Transverse colon (tissue), 4 donors: ENCODE measurements around the gene ARPP21. TPM values are rescaled to one million over a fixed set of nuclear protein-coding genes. Genes with fewer than 3 reads are reported as not detected.

Experiments used
- DNase-seq: peaks from one replicate; pipeline ENCODE4 v3.0.0-alpha.2; 2019
- H3K27ac ChIP-seq, 4 donors: fragments of 200-600 bp; sonication (generic); 2 replicates each; pipeline ENCODE4 v1.5.1; 2016 to 2018; ENCODE audit warnings: inconsistent platforms in 4 of 4
- H3K27me3 ChIP-seq: fragments of 200-600 bp; sonication (generic); 2 replicates; pipeline ENCODE4 v1.5.1; 2017; ENCODE audit warnings: inconsistent platforms
- H3K36me3 ChIP-seq, 4 donors: fragments of 200-600 bp; sonication (generic); 2 replicates each; pipeline ENCODE4 v1.5.1; 2017 to 2019; ENCODE audit warnings: inconsistent platforms in 4 of 4
- H3K4me1 ChIP-seq, 4 donors: fragments of 200-600 bp; sonication (generic); 2 replicates each; pipeline ENCODE4 v1.5.1; 2017 to 2020; ENCODE audit warnings: inconsistent platforms in 4 of 4
- H3K4me3 ChIP-seq, 4 donors: fragments of 200-600 bp; sonication (generic); 1 replicate in 1 of 4; 2 replicates in 3 of 4; pipeline versions ENCODE4 v1.5.1 to v1.6.1; 2017 to 2019; ENCODE audit warnings: inconsistent platforms in 4 of 4
- H3K9me3 ChIP-seq, 2 donors: fragments of 200-600 bp; sonication (generic); 2 replicates each; pipeline ENCODE4 v1.5.1; 2017 to 2019; ENCODE audit warnings: inconsistent platforms in 2 of 2
- CTCF ChIP-seq, 5 experiments: fragments of 200-600 bp in 3 of 5; fragments of 450-650 bp in 2 of 5; sonication (generic) in 3 of 5; IDR thresholded peaks; 1 replicate in 2 of 5; 2 replicates in 3 of 5; pipeline ENCODE4 v1.5.1; 2016 to 2017; ENCODE audit warnings: antibody characterized with exemption in 5 of 5, inconsistent platforms in 3 of 5, mild to moderate bottlenecking in 2 of 5, moderate library complexity in 1 of 5
- EP300 ChIP-seq: sonication (generic); formaldehyde crosslinking; IDR thresholded peaks from one replicate; pipeline ENCODE4 v1.6.1; 2017; ENCODE audit warnings: antibody characterized with exemption, low read depth
- POLR2A ChIP-seq: fragments of 450-650 bp; IDR thresholded peaks from one replicate; pipeline ENCODE4 v1.6.1; 2016; ENCODE audit warnings: antibody characterized with exemption, mild to moderate bottlenecking, moderate library complexity
- POLR2AphosphoS5 ChIP-seq, 3 donors: sonication (generic); formaldehyde crosslinking; IDR thresholded peaks; one replicate each; pipeline ENCODE4 v1.6.1; 2016; ENCODE audit warnings: antibody characterized with exemption in 3 of 3
- WGBS, 2 donors: methylation state at CpG; one replicate each; pipeline ENCODE4 v1.1.5; 2018; ENCODE audit warnings: low coverage in 1 of 2; 5-methylcytosine and 5-hydroxymethylcytosine counted together
- in situ Hi-C, 4 donors: fragments of 200-750 bp; cut with MboI; loops; one replicate each; pipeline versions ENCODE4 v1.15.0 to v1.15.1; 2017; ENCODE audit warnings: low sequenced_read_pairs in 3 of 4, low pct_ligation_motif_present in 1 of 4, low pct_unique_long_range_greater_than_20kb in 1 of 4
- intact Hi-C: fragments of 100-400 bp; cut with DNase I; formaldehyde crosslinking; loops from one replicate; pipeline ENCODE4 v1.15.1; 2023; ENCODE audit warnings: low total_unique reads
- total RNA-seq, 4 donors: library from RNA; depleted of rRNA; stranded (reverse); fragments of >200 nt; gene quantifications; one replicate each; pipeline ENCODE4 v1.1.0, GENCODE V29; 2016

ARPP21 gene
- total RNA-seq, 4 donors from 2014 or later, result 0.32 TPM; not detected in 3

GRCh38 chr3:35739964-35740527 lies 100.7 kb downstream of the ARPP21 start:
- Histone ChIP-seq H3K4me3 (no peak overlapping the region), H3K27me3 (no peaks in the 10 kb centered on the region), H3K9me3 (no peaks in the 10 kb centered on the region), H3K4me1 (no peaks in the 10 kb centered on the region), H3K36me3 (no peaks in the 10 kb centered on the region), H3K27ac (no peak overlapping the region)
- TF ChIP-seq CTCF (IDR thresholded peaks at IDR 0.05) (no peak), EP300 (no peak), POLR2A (no peak), POLR2AphosphoS5 (IDR thresholded peaks at IDR 0.05) (no peak)
- intact Hi-C loops (no loop called here), in situ Hi-C loops (no loop called here)
- 73 to 90% methylated on average over 2 of the region's 2 CpGs for WGBS, 2 donors
- no peak for DNase-seq

- in situ Hi-C loops (no loop called here), intact Hi-C loops (no loop called here)
- no peaks in the 10 kb centered on the region for H3K9me3 ChIP-seq
- H3K36me3 ChIP-seq, result no peaks in the 10 kb centered on the region
- no peaks in the 10 kb centered on the region for H3K27me3 ChIP-seq
- no peaks in the 10 kb centered on the region for H3K4me1 ChIP-seq
- no peak overlapping the region for H3K27ac ChIP-seq
- no peak for TF ChIP-seq POLR2AphosphoS5 (IDR thresholded peaks at IDR 0.05)
- no peak for TF ChIP-seq EP300
- TF ChIP-seq POLR2A, result no peak
- no peak for TF ChIP-seq CTCF (IDR thresholded peaks at IDR 0.05)
- no peak overlapping the region for H3K4me3 ChIP-seq
- DNase-seq, result no peak
- WGBS, 2 donors, result 77% methylated on average over 4 to 5 of the region's 5 CpGs
These were observed 103.9 kb downstream of the ARPP21 start for GRCh38 chr3:35743218-35743617.

GRCh38 chr3:35744419-35744818 lies 105.1 kb downstream of the ARPP21 start:
- H3K4me1 ChIP-seq, result no peaks in the 10 kb centered on the region
- in situ Hi-C loops (no loop called here), intact Hi-C loops (no loop called here)
- H3K27ac ChIP-seq, result no peak overlapping the region
- no peak for DNase-seq
- WGBS, 2 donors, result 39 to 55% methylated on average over 4 to 10 of the region's 10 CpGs
- TF ChIP-seq EP300 (no peak), POLR2AphosphoS5 (IDR thresholded peaks at IDR 0.05) (no peak), CTCF (IDR thresholded peaks at IDR 0.05) (no peak), POLR2A (no peak)
- H3K27me3 ChIP-seq, result no peaks in the 10 kb centered on the region
- no peaks in the 10 kb centered on the region for H3K36me3 ChIP-seq
- H3K9me3 ChIP-seq, result no peaks in the 10 kb centered on the region
- no peak overlapping the region for H3K4me3 ChIP-seq

- no peak overlapping the region for H3K4me3 ChIP-seq
- no peak overlapping the region for H3K27ac ChIP-seq
- intact Hi-C loops, result no loop called here
- H3K4me1 ChIP-seq, result no peaks in the 10 kb centered on the region
- H3K9me3 ChIP-seq, result no peaks in the 10 kb centered on the region
- H3K36me3 ChIP-seq, result no peaks in the 10 kb centered on the region
- in situ Hi-C loops, result no loop called here
- no peaks in the 10 kb centered on the region for H3K27me3 ChIP-seq
- DNase-seq, result no peak
- TF ChIP-seq POLR2AphosphoS5 (IDR thresholded peaks at IDR 0.05), result no peak
- TF ChIP-seq CTCF (IDR thresholded peaks at IDR 0.05), result no peak
- TF ChIP-seq EP300, result no peak
- TF ChIP-seq POLR2A, result no peak
- WGBS, 2 donors, result 59 to 63% methylated on average over 1 of the region's 1 CpG
These were observed 106.0 kb downstream of the ARPP21 start for GRCh38 chr3:35745351-35745750.
